Esophagus muscularis mucosa (tissue), 4 donors: Measurements from ENCODE around the gene FHIP1B. TPM values are rescaled to one million over a fixed set of nuclear protein-coding genes. Genes with fewer than 3 reads are reported as not detected.

Experiments
- DNase-seq: peaks from one replicate; pipeline ENCODE4 v3.0.0-alpha.2; 2017; ENCODE audit errors: extremely low spot score
- H3K27ac ChIP-seq, 4 donors: fragments of 200-600 bp; sonication (generic); replicated peaks in 1 of 4; 1 replicate in 3 of 4; 2 replicates in 1 of 4; pipeline ENCODE4 v1.5.1; 2016 to 2019; ENCODE audit warnings: mild to moderate bottlenecking in 1 of 4
- H3K27me3 ChIP-seq, 4 donors: fragments of 200-600 bp; sonication (generic); one replicate each; pipeline versions ENCODE4 v1.5.1 to v1.6.0; 2016 to 2019
- H3K36me3 ChIP-seq, 4 donors: fragments of 200-600 bp; sonication (generic); one replicate each; pipeline ENCODE4 v1.5.1; 2016 to 2019
- H3K4me1 ChIP-seq, 4 donors: fragments of 200-600 bp; sonication (generic); one replicate each; pipeline ENCODE4 v1.5.1; 2016 to 2019
- H3K4me3 ChIP-seq, 4 donors: fragments of 200-600 bp; sonication (generic); 1 replicate in 2 of 4; 2 replicates in 2 of 4; pipeline ENCODE4 v1.5.1; 2016 to 2019; ENCODE audit warnings: mild to moderate bottlenecking in 4 of 4, moderate library complexity in 1 of 4
- H3K9me3 ChIP-seq, 4 donors: fragments of 200-600 bp; sonication (generic); 1 replicate in 3 of 4; 2 replicates in 1 of 4; pipeline ENCODE4 v1.5.1; 2016 to 2019
- CTCF ChIP-seq, 3 experiments: fragments of 200-600 bp in 2 of 3; fragments of 450-650 bp in 1 of 3; sonication (generic) in 2 of 3; IDR thresholded peaks; one replicate each; pipeline ENCODE4 v1.5.1; 2017 to 2019; ENCODE audit warnings: antibody characterized with exemption in 3 of 3, mild to moderate bottlenecking in 2 of 3, moderate library complexity in 1 of 3
- EP300 ChIP-seq: sonication (generic); formaldehyde crosslinking; IDR thresholded peaks from one replicate; pipeline ENCODE4 v1.6.1; 2017; ENCODE audit warnings: antibody characterized with exemption
- POLR2A ChIP-seq: fragments of 450-650 bp; IDR thresholded peaks from one replicate; pipeline ENCODE4 v1.6.1; 2017; ENCODE audit warnings: antibody characterized with exemption, moderate library complexity, mild to moderate bottlenecking, low read depth
- POLR2AphosphoS5 ChIP-seq, 2 donors: sonication (generic); formaldehyde crosslinking; IDR thresholded peaks; one replicate each; pipeline ENCODE4 v1.6.1; 2017; ENCODE audit warnings: antibody characterized with exemption in 2 of 2
- WGBS: methylation state at CpG from one replicate; pipeline ENCODE4 v1.1.5; 2018; 5-methylcytosine and 5-hydroxymethylcytosine counted together
- intact Hi-C: fragments of 100-400 bp; cut with DNase I; formaldehyde crosslinking; loops from one replicate; pipeline ENCODE4 v1.15.1; 2023
- total RNA-seq, 4 donors: library from RNA; depleted of rRNA; stranded (reverse); fragments of >200 nt; gene quantifications; one replicate each; pipeline versions ENCODE4 v1.1.0 to v1.2.1, GENCODE V29; 2016

Gene FHIP1B
- total RNA-seq, 4 donors from 2014 or later = 22.6 to 39.3 (median 30.1) TPM

GRCh38 chr11:6209801-6210200 is 24.6 kb downstream of the FHIP1B start:
- TF ChIP-seq POLR2AphosphoS5 (IDR thresholded peaks at IDR 0.05) (no peak), EP300 (no peak), CTCF (IDR thresholded peaks at IDR 0.05) (no peak), POLR2A (no peak)
- H3K36me3 ChIP-seq = peaks cover 14 to 82% (median 74%) of the 10 kb centered on the region in 4 donors

GRCh38 chr11:6206456-6207180 is 27.8 kb downstream of the FHIP1B start:
- TF ChIP-seq EP300 (no peak), CTCF (IDR thresholded peaks at IDR 0.05) (no peak), POLR2A (no peak)
- H3K27me3 ChIP-seq = no peaks in the 10 kb centered on the region
- no peak overlapping the region for H3K27ac ChIP-seq
- intact Hi-C loops = no loop called here
- DNase-seq = peak; percentile 17
- WGBS = 84% methylated on average over 3 of the region's 3 CpGs
- H3K4me1 ChIP-seq = no peaks in the 10 kb centered on the region
- H3K36me3 ChIP-seq = peaks cover 3 to 53% (median 48%) of the 10 kb centered on the region in 4 donors
- H3K9me3 ChIP-seq = no peaks in the 10 kb centered on the region
- no peak overlapping the region for H3K4me3 ChIP-seq

More at GRCh38 chr11:6209801-6210200, 24.6 kb downstream of the FHIP1B start:
- H3K27ac ChIP-seq = no peak overlapping the region
- WGBS = 100% methylated on average over 5 of the region's 12 CpGs
- no peaks in the 10 kb centered on the region for H3K4me1 ChIP-seq
- H3K9me3 ChIP-seq = no peaks in the 10 kb centered on the region
- no peaks in the 10 kb centered on the region for H3K27me3 ChIP-seq
- no peak overlapping the region for H3K4me3 ChIP-seq
- DNase-seq = peak; percentile 78
- intact Hi-C loops = no loop called here

- H3K4me3 ChIP-seq = no peak within 1 kb of the TSS
- intact Hi-C loops = no loop called here
- H3K27me3 ChIP-seq = no peaks in the 10 kb centered on the region
- TF ChIP-seq EP300 = no peak
- no peak for TF ChIP-seq POLR2AphosphoS5 (IDR thresholded peaks at IDR 0.05)
- TF ChIP-seq CTCF (IDR thresholded peaks at IDR 0.05) = no peak
- no peak for TF ChIP-seq POLR2A
- no peaks in the 10 kb centered on the region for H3K4me1 ChIP-seq
- no peak within 1 kb of the TSS for H3K27ac ChIP-seq
- H3K36me3 ChIP-seq = peaks cover 0 to 41% (median 35%) of the 10 kb centered on the region in 4 donors
- peak; percentile 60 for DNase-seq
- WGBS = 100% methylated on average over 1 of the region's 1 CpG
- no peaks in the 10 kb centered on the region for H3K9me3 ChIP-seq
These were observed 29.1 kb downstream of the FHIP1B start, which contains the start of gene C11orf42 for GRCh38 chr11:6205366-6205765. TSS of gene C11orf42 (plus strand) at chr11:6205557. CDS start at chr11:6205616, 59 bp downstream.

GRCh38 chr11:6204706-6205105 is 29.7 kb downstream of the FHIP1B start:
- no peak overlapping the region for H3K4me3 ChIP-seq
- no peak overlapping the region for H3K27ac ChIP-seq
- WGBS = 94% methylated on average over 1 of the region's 1 CpG
- peaks cover 0 to 34% (median 29%) of the 10 kb centered on the region in 4 donors for H3K36me3 ChIP-seq
- intact Hi-C loops = no loop called here
- no peaks in the 10 kb centered on the region for H3K9me3 ChIP-seq
- H3K4me1 ChIP-seq = no peaks in the 10 kb centered on the region
- TF ChIP-seq CTCF (IDR thresholded peaks at IDR 0.05) (no peak), EP300 (no peak), POLR2A (no peak), POLR2AphosphoS5 (IDR thresholded peaks at IDR 0.05) (no peak)
- H3K27me3 ChIP-seq = no peaks in the 10 kb centered on the region
- DNase-seq = no peak

GRCh38 chr11:6203327-6203726 is 31.1 kb downstream of the FHIP1B start:
- Histone ChIP-seq H3K4me1 (no peaks in the 10 kb centered on the region), H3K27me3 (no peaks in the 10 kb centered on the region), H3K36me3 (peaks cover 0 to 23% (median 20%) of the 10 kb centered on the region in 4 donors), H3K4me3 (no peak overlapping the region), H3K9me3 (no peaks in the 10 kb centered on the region), H3K27ac (no peak overlapping the region)
- WGBS = 69% methylated on average over 3 of the region's 3 CpGs
- no peak for TF ChIP-seq EP300
- TF ChIP-seq CTCF (IDR thresholded peaks at IDR 0.05) = no peak
- no peak for TF ChIP-seq POLR2AphosphoS5 (IDR thresholded peaks at IDR 0.05)
- TF ChIP-seq POLR2A = no peak
- intact Hi-C loops = no loop called here
- DNase-seq = no peak
